GM18526 (cell line): ENCODE measurements around the gene PIP4P1.
A peak's percentile ranks its signal among the peaks of the same experiment; 100 is the strongest.

Experiments used
- POLR2A ChIP-seq: IDR thresholded peaks from 3 replicates; pipeline ENCODE4 v1.6.1; 2011; ENCODE audit not compliant: insufficient read length; ENCODE audit errors: extremely low read depth

PIP4P1 gene

GRCh38 chr14:20454516-20455354 lies 6.5 kb downstream of the PIP4P1 start, which contains the start of the genes APEX1 and OSGEP:
APEX1 (plus strand) TSS chr14:20455226; CDS start chr14:20455646, 420 bp downstream.
OSGEP (minus strand) TSS chr14:20454812; CDS start chr14:20454683, 129 bp downstream.
- TF ChIP-seq POLR2A: peak; percentile 86

- no peak for TF ChIP-seq POLR2A
Measured at GRCh38 chr14:20446889-20447288, 14.3 kb downstream of the PIP4P1 start.

GRCh38 chr14:20441461-20441860 lies 19.8 kb downstream of the PIP4P1 start:
- no peak for TF ChIP-seq POLR2A

GRCh38 chr14:20440882-20441281 lies 20.4 kb downstream of the PIP4P1 start:
- TF ChIP-seq POLR2A: no peak

GRCh38 chr14:20440465-20440864 lies 20.8 kb downstream of the PIP4P1 start:
- TF ChIP-seq POLR2A: no peak

GRCh38 chr14:20438664-20439063 lies 22.6 kb downstream of the PIP4P1 start:
- TF ChIP-seq POLR2A: no peak

GRCh38 chr14:20436363-20436755 lies 24.9 kb downstream of the PIP4P1 start:
- no peak for TF ChIP-seq POLR2A

- no peak for TF ChIP-seq POLR2A
Measured at GRCh38 chr14:20435582-20436362, 25.5 kb downstream of the PIP4P1 start, which contains the start of gene KLHL33. KLHL33 (minus strand) TSS chr14:20436166; CDS start chr14:20435811, 355 bp downstream.

GRCh38 chr14:20434701-20435581 lies 26.3 kb downstream of the PIP4P1 start:
- no peak for TF ChIP-seq POLR2A

GRCh38 chr14:20429801-20430669 lies 31.2 kb downstream of the PIP4P1 start:
- no peak for TF ChIP-seq POLR2A

- TF ChIP-seq POLR2A: no peak
Measured at GRCh38 chr14:20428802-20429201, 32.4 kb downstream of the PIP4P1 start.

- no peak for TF ChIP-seq POLR2A
Measured at GRCh38 chr14:20428010-20428365, 33.2 kb downstream of the PIP4P1 start.

- TF ChIP-seq POLR2A: no peak
Measured at GRCh38 chr14:20427231-20428009, 33.8 kb downstream of the PIP4P1 start.
